ENCODE data around the gene SGMS1. TPM values are rescaled to one million over a fixed set of nuclear protein-coding genes. Genes with fewer than 3 reads are reported as not detected.
"Not testable (repeated sequence)": the region's sequence is repeated elsewhere in the genome, so short reads cannot be mapped to it uniquely, and the experiment has no call there.

The SGMS1 gene
- total and polyA plus RNA-seq, 5 experiments from 2014 or later = 8.3 to 34.9 (median 11.0) TPM

GRCh38 chr10:50382576-50383023 is 241.2 kb downstream of the SGMS1 start:
- POLR2A ChIA-PET = no interaction called here
- peaks cover 0 to 4% (median 0%) of the 10 kb centered on the region in 9 donors for H3K9me3 Mint-ChIP-seq
- no peak overlapping the region for H3K4me3 Mint-ChIP-seq
- H3K27ac Mint-ChIP-seq = peak overlapping the region in 2 of 10 donors; percentile 7 to 43
- H3K36me3 Mint-ChIP-seq = peaks cover 7 to 19% (median 11%) of the 10 kb centered on the region in 3 donors
- peaks cover 8 to 51% (median 23%) of the 10 kb centered on the region in 4 donors for H3K4me1 Mint-ChIP-seq
- ATAC-seq = no peak
- no peaks in the 10 kb centered on the region for H3K27me3 Mint-ChIP-seq
- DNase-seq = no peak

- no peak overlapping the region for H3K4me3 Mint-ChIP-seq
These were observed 242.1 kb downstream of the SGMS1 start for GRCh38 chr10:50381642-50382041.

GRCh38 chr10:50379616-50380015 is 244.1 kb downstream of the SGMS1 start:
- Mint-ChIP-seq H3K36me3 (peaks cover 14 to 30% (median 21%) of the 10 kb centered on the region in 3 donors), H3K27ac (peak overlapping the region in 1 of 10 donors; percentile 24), H3K4me1 (peaks cover 8 to 29% (median 18%) of the 10 kb centered on the region in 4 donors), H3K4me3 (peak overlapping the region in 1 of 10 donors; percentile 22), H3K27me3 (no peaks in the 10 kb centered on the region), H3K9me3 (peaks cover 0 to 4% (median 0%) of the 10 kb centered on the region in 9 donors)
- no peak for ATAC-seq
- no peak for DNase-seq
- POLR2A ChIA-PET = interaction anchor here (0.7 kb wide), 1 partner anchor 68 kb away, joined by 3 read pairs; no protein-coding TSS in a partner anchor

More at GRCh38 chr10:50381642-50382041, 242.1 kb downstream of the SGMS1 start:
- H3K27me3 Mint-ChIP-seq = no peaks in the 10 kb centered on the region
- POLR2A ChIA-PET = no interaction called here
- peaks cover 8 to 44% (median 25%) of the 10 kb centered on the region in 4 donors for H3K4me1 Mint-ChIP-seq
- H3K27ac Mint-ChIP-seq = peak overlapping the region in 1 of 10 donors; percentile 34
- DNase-seq (no peak), ATAC-seq (no peak)
- peaks cover 14 to 28% (median 20%) of the 10 kb centered on the region in 3 donors for H3K36me3 Mint-ChIP-seq
- H3K9me3 Mint-ChIP-seq = peaks cover 0 to 4% (median 0%) of the 10 kb centered on the region in 9 donors

- peaks cover 9 to 22% (median 17%) of the 10 kb centered on the region in 4 donors for H3K4me1 Mint-ChIP-seq
- ATAC-seq (no peak), DNase-seq (no peak)
- H3K27me3 Mint-ChIP-seq = no peaks in the 10 kb centered on the region
- POLR2A ChIA-PET = no interaction called here
- no peak overlapping the region for H3K27ac Mint-ChIP-seq
- peaks cover 14 to 22% (median 21%) of the 10 kb centered on the region in 3 donors for H3K36me3 Mint-ChIP-seq
- no peak overlapping the region for H3K4me3 Mint-ChIP-seq
- H3K9me3 Mint-ChIP-seq = peaks cover 0 to 4% (median 0%) of the 10 kb centered on the region in 9 donors
These were observed 248.0 kb downstream of the SGMS1 start for GRCh38 chr10:50375745-50376144.

- H3K4me3 Mint-ChIP-seq = no peak overlapping the region
- no peaks in the 10 kb centered on the region for H3K27me3 Mint-ChIP-seq
- peaks cover 14 to 23% (median 21%) of the 10 kb centered on the region in 3 donors for H3K36me3 Mint-ChIP-seq
- no peak overlapping the region for H3K27ac Mint-ChIP-seq
- no peak for ATAC-seq
- H3K4me1 Mint-ChIP-seq = peaks cover 9 to 21% (median 14%) of the 10 kb centered on the region in 4 donors
- peaks cover 0 to 4% (median 0%) of the 10 kb centered on the region in 9 donors for H3K9me3 Mint-ChIP-seq
- POLR2A ChIA-PET = interaction anchor here (0.6 kb wide), 1 partner anchor 95 kb away, joined by 3 read pairs; no protein-coding TSS in a partner anchor
- no peak for DNase-seq
These were observed 248.7 kb downstream of the SGMS1 start for GRCh38 chr10:50375051-50375452.

GRCh38 chr10:50373821-50374501 is 249.8 kb downstream of the SGMS1 start:
- Mint-ChIP-seq H3K4me3 (no peak overlapping the region), H3K27ac (no peak overlapping the region), H3K4me1 (peaks cover 8 to 21% (median 9%) of the 10 kb centered on the region in 4 donors), H3K9me3 (peaks cover 0 to 4% (median 0%) of the 10 kb centered on the region in 9 donors), H3K27me3 (no peaks in the 10 kb centered on the region), H3K36me3 (peaks cover 14 to 19% (median 17%) of the 10 kb centered on the region in 3 donors)
- no peak for ATAC-seq
- POLR2A ChIA-PET = no interaction called here
- DNase-seq = no peak

GRCh38 chr10:50369931-50370330 is 253.8 kb downstream of the SGMS1 start:
- Mint-ChIP-seq H3K36me3 (peaks cover 0 to 29% (median 27%) of the 10 kb centered on the region in 3 donors), H3K9me3 (peaks cover 0 to 2% (median 0%) of the 10 kb centered on the region in 9 donors), H3K27ac (no peak overlapping the region), H3K27me3 (no peaks in the 10 kb centered on the region), H3K4me1 (peaks cover 0 to 6% (median 2%) of the 10 kb centered on the region in 4 donors), H3K4me3 (no peak overlapping the region)
- DNase-seq (no peak), ATAC-seq (no peak)
- POLR2A ChIA-PET = interaction anchor here (0.7 kb wide), 1 partner anchor 254 kb away, joined by 3 read pairs; no protein-coding TSS in a partner anchor

- Mint-ChIP-seq H3K4me1 (peaks cover 8 to 16% (median 11%) of the 10 kb centered on the region in 4 donors), H3K27me3 (no peaks in the 10 kb centered on the region), H3K27ac (no peak overlapping the region), H3K9me3 (peaks cover 0 to 5% (median 0%) of the 10 kb centered on the region in 9 donors), H3K4me3 (no peak overlapping the region), H3K36me3 (peaks cover 9 to 49% (median 43%) of the 10 kb centered on the region in 3 donors)
- ATAC-seq (no peak), DNase-seq (peak in 1 of 10 donors; percentile 2)
- POLR2A ChIA-PET = no interaction called here
These were observed 256.0 kb downstream of the SGMS1 start for GRCh38 chr10:50367732-50368131.

GRCh38 chr10:50366421-50366820 is 257.3 kb downstream of the SGMS1 start:
- H3K4me3 Mint-ChIP-seq, POLR2A ChIA-PET, DNase-seq, H3K9me3 Mint-ChIP-seq, ATAC-seq, H3K27me3 Mint-ChIP-seq, H3K27ac Mint-ChIP-seq: not testable (repeated sequence)
- Mint-ChIP-seq H3K4me1 (peaks cover 13 to 28% (median 19%) of the 10 kb centered on the region in 4 donors), H3K36me3 (peaks cover 12 to 52% (median 46%) of the 10 kb centered on the region in 3 donors)

GRCh38 chr10:50364730-50365129 is 259.0 kb downstream of the SGMS1 start:
- H3K27me3 Mint-ChIP-seq, H3K9me3 Mint-ChIP-seq, H3K27ac Mint-ChIP-seq, POLR2A ChIA-PET, DNase-seq, ATAC-seq, H3K4me3 Mint-ChIP-seq: not testable (repeated sequence)
- Mint-ChIP-seq H3K36me3 (peaks cover 12 to 50% (median 46%) of the 10 kb centered on the region in 3 donors), H3K4me1 (peaks cover 17 to 38% (median 26%) of the 10 kb centered on the region in 4 donors)

GRCh38 chr10:50362547-50363125 is 261.1 kb downstream of the SGMS1 start:
- DNase-seq (no peak), ATAC-seq (peak in 1 of 2 donors; percentile 35)
- Mint-ChIP-seq H3K27ac (peak overlapping the region in 2 of 10 donors; percentile 44 to 89), H3K36me3 (peaks cover 12 to 46% (median 39%) of the 10 kb centered on the region in 3 donors), H3K4me3 (peak overlapping the region in 2 of 10 donors; percentile 8 to 12), H3K4me1 (peaks cover 20 to 45% (median 30%) of the 10 kb centered on the region in 4 donors), H3K9me3 (peaks cover 0 to 7% (median 0%) of the 10 kb centered on the region in 9 donors), H3K27me3 (no peaks in the 10 kb centered on the region)
- POLR2A ChIA-PET = no interaction called here

GRCh38 chr10:50361946-50362345 is 261.8 kb downstream of the SGMS1 start:
- no peaks in the 10 kb centered on the region for H3K27me3 Mint-ChIP-seq
- H3K27ac Mint-ChIP-seq = peak overlapping the region in 2 of 10 donors; percentile 9 to 34
- H3K4me1 Mint-ChIP-seq = peaks cover 20 to 45% (median 30%) of the 10 kb centered on the region in 4 donors
- POLR2A ChIA-PET = no interaction called here
- ATAC-seq (no peak), DNase-seq (no peak)
- no peak overlapping the region for H3K4me3 Mint-ChIP-seq
- peaks cover 12 to 39% (median 32%) of the 10 kb centered on the region in 3 donors for H3K36me3 Mint-ChIP-seq
- peaks cover 0 to 7% (median 0%) of the 10 kb centered on the region in 9 donors for H3K9me3 Mint-ChIP-seq

Measured in naive thymus-derived CD8-positive, alpha-beta T cell (primary cell).